ENCODE measurements around the gene ARAP2.

DNA sequence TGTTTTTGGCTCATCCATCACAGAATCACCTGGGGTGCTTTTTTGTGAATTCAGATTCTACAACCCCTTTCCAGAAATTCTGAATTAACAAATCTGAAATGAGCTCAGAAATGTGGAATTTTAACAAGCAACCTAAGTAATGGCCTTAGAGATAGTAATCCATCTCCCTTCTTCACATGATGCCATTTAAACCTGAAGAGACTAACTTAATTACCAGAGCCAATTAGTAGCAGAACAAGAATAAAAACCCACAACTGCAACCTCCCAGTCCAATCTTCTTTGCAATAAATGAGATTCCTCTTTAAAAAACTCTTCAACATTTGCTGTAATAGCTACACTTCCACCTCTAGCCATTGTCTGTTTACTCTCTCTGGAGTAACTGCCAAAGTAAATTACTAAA lies 69.7 kb downstream of the ARAP2 start:
- TF ChIP-seq CTCF (conservative IDR thresholded peaks at IDR 0.05; ENCODE audit: low read depth in 2 of 2) (no peak), EZH2 (IDR thresholded peaks at IDR 0.05; ENCODE audit: low read depth, unreplicated experiment) (no peak), CREB1 (CRISPR knock-in tag; IDR thresholded peaks at IDR 0.05; ENCODE audit: low read depth) (no peak), POLR2AphosphoS5 (IDR thresholded peaks at IDR 0.05; ENCODE audit: low read depth) (no peak), EZH2phosphoT487 (IDR thresholded peaks at IDR 0.05; ENCODE audit: unreplicated experiment) (no peak), ZNF114 (CRISPR knock-in tag; IDR thresholded peaks at IDR 0.05) (no peak), STAT1 (IDR thresholded peaks at IDR 0.05; ENCODE audit: unreplicated experiment) (no peak), JUNB (IDR thresholded peaks at IDR 0.05; ENCODE audit: unreplicated experiment) (no peak), NANOG (IDR thresholded peaks at IDR 0.05; ENCODE audit: borderline replicate concordance) (no peak), ZNF331 (CRISPR knock-in tag; IDR thresholded peaks at IDR 0.05; ENCODE audit: low read depth) (no peak)
- TF ChIP-seq, protein P1, sequence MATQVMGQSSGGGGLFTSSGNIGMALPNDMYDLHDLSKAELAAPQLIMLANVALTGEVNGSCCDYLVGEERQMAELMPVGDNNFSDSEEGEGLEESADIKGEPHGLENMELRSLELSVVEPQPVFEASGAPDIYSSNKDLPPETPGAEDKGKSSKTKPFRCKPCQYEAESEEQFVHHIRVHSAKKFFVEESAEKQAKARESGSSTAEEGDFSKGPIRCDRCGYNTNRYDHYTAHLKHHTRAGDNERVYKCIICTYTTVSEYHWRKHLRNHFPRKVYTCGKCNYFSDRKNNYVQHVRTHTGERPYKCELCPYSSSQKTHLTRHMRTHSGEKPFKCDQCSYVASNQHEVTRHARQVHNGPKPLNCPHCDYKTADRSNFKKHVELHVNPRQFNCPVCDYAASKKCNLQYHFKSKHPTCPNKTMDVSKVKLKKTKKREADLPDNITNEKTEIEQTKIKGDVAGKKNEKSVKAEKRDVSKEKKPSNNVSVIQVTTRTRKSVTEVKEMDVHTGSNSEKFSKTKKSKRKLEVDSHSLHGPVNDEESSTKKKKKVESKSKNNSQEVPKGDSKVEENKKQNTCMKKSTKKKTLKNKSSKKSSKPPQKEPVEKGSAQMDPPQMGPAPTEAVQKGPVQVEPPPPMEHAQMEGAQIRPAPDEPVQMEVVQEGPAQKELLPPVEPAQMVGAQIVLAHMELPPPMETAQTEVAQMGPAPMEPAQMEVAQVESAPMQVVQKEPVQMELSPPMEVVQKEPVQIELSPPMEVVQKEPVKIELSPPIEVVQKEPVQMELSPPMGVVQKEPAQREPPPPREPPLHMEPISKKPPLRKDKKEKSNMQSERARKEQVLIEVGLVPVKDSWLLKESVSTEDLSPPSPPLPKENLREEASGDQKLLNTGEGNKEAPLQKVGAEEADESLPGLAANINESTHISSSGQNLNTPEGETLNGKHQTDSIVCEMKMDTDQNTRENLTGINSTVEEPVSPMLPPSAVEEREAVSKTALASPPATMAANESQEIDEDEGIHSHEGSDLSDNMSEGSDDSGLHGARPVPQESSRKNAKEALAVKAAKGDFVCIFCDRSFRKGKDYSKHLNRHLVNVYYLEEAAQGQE (IDR thresholded peaks at IDR 0.05; ENCODE audit: unreplicated experiment): no peak
- TF ChIP-seq, protein P2, sequence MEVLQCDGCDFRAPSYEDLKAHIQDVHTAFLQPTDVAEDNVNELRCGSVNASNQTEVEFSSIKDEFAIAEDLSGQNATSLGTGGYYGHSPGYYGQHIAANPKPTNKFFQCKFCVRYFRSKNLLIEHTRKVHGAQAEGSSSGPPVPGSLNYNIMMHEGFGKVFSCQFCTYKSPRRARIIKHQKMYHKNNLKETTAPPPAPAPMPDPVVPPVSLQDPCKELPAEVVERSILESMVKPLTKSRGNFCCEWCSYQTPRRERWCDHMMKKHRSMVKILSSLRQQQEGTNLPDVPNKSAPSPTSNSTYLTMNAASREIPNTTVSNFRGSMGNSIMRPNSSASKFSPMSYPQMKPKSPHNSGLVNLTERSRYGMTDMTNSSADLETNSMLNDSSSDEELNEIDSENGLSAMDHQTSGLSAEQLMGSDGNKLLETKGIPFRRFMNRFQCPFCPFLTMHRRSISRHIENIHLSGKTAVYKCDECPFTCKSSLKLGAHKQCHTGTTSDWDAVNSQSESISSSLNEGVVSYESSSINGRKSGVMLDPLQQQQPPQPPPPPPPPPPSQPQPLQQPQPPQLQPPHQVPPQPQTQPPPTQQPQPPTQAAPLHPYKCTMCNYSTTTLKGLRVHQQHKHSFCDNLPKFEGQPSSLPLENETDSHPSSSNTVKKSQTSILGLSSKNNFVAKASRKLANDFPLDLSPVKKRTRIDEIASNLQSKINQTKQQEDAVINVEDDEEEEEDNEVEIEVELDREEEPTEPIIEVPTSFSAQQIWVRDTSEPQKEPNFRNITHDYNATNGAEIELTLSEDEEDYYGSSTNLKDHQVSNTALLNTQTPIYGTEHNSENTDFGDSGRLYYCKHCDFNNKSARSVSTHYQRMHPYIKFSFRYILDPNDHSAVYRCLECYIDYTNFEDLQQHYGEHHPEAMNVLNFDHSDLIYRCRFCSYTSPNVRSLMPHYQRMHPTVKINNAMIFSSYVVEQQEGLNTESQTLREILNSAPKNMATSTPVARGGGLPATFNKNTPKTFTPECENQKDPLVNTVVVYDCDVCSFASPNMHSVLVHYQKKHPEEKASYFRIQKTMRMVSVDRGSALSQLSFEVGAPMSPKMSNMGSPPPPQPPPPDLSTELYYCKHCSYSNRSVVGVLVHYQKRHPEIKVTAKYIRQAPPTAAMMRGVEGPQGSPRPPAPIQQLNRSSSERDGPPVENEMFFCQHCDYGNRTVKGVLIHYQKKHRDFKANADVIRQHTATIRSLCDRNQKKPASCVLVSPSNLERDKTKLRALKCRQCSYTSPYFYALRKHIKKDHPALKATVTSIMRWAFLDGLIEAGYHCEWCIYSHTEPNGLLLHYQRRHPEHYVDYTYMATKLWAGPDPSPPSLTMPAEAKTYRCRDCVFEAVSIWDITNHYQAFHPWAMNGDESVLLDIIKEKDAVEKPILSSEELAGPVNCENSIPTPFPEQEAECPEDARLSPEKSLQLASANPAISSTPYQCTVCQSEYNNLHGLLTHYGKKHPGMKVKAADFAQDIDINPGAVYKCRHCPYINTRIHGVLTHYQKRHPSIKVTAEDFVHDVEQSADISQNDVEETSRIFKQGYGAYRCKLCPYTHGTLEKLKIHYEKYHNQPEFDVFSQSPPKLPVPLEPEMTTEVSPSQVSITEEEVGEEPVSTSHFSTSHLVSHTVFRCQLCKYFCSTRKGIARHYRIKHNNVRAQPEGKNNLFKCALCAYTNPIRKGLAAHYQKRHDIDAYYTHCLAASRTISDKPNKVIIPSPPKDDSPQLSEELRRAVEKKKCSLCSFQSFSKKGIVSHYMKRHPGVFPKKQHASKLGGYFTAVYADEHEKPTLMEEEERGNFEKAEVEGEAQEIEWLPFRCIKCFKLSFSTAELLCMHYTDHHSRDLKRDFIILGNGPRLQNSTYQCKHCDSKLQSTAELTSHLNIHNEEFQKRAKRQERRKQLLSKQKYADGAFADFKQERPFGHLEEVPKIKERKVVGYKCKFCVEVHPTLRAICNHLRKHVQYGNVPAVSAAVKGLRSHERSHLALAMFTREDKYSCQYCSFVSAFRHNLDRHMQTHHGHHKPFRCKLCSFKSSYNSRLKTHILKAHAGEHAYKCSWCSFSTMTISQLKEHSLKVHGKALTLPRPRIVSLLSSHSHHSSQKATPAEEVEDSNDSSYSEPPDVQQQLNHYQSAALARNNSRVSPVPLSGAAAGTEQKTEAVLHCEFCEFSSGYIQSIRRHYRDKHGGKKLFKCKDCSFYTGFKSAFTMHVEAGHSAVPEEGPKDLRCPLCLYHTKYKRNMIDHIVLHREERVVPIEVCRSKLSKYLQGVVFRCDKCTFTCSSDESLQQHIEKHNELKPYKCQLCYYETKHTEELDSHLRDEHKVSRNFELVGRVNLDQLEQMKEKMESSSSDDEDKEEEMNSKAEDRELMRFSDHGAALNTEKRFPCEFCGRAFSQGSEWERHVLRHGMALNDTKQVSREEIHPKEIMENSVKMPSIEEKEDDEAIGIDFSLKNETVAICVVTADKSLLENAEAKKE (CRISPR knock-in tag; IDR thresholded peaks at IDR 0.05): no peak
- TF ChIP-seq, protein P3, sequence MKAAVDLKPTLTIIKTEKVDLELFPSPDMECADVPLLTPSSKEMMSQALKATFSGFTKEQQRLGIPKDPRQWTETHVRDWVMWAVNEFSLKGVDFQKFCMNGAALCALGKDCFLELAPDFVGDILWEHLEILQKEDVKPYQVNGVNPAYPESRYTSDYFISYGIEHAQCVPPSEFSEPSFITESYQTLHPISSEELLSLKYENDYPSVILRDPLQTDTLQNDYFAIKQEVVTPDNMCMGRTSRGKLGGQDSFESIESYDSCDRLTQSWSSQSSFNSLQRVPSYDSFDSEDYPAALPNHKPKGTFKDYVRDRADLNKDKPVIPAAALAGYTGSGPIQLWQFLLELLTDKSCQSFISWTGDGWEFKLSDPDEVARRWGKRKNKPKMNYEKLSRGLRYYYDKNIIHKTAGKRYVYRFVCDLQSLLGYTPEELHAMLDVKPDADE (IDR thresholded peaks at IDR 0.05): no peak

Measured in GM23338 (cell line).